AG04449 (cell line): Measurements from ENCODE around the gene BTNL2.
"Not testable (repeated sequence)": the region's sequence is repeated elsewhere in the genome, so short reads cannot be mapped to it uniquely, and the experiment has no call there.

ENCODE experiments used
- CTCF ChIA-PET: fragments of 350-600 bp; formaldehyde crosslinking; extraction: SDS; loops from one replicate; lab custom pipeline; 2021; ENCODE audit warnings: antibody characterized with exemption; lab: Yijun Ruan, JAX
- POLR2A ChIA-PET: fragments of 400-600, 350-600 bp; formaldehyde crosslinking; extraction: SDS; loops from one replicate; lab custom pipeline; 2020; ENCODE audit warnings: antibody characterized with exemption, inconsistent platforms; lab: Yijun Ruan, JAX
- DNase-seq: peaks from one replicate; pipeline ENCODE4 v3.0.0-alpha.2; 2010; ENCODE audit warnings: low read depth, low spot score
- H3K4me3 ChIP-seq: 2 replicates; pipeline ENCODE4 v1.5.1; 2011; ENCODE audit warnings: low read depth, mild to moderate bottlenecking, control low read depth, low read length
- CTCF ChIP-seq: IDR thresholded peaks from one replicate; pipeline ENCODE4 v1.5.1; 2011; ENCODE audit warnings: mild to moderate bottlenecking, moderate library complexity, low read length, control low read depth, inconsistent platforms; ENCODE audit not compliant: insufficient read depth; ENCODE audit errors: missing control alignments

Gene BTNL2

DNA sequence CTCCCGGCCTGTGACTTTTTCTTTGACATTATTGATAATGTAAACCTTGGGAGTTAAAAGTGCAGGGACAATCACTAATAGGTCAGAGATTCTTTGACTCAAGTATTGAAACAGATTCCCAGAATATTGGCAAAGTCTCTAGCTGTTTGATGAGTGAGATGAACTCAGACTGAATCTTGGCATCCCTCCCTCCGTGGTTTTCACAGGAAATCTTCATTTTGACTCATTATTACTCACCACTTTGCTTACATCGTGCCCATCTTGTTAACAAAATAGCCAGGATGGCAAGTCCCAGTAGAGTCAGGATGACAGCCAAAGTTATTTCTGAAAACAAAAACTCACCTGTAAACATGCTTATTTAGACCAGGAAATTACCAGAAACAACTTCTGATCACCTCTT is 37.3 kb downstream of the BTNL2 start:
- DNase-seq: peak; percentile 50
- CTCF ChIA-PET: interaction anchor here (1.5 kb wide), 1 partner anchor 24 kb away, joined by 3 read pairs; no protein-coding TSS in a partner anchor
- H3K4me3 ChIP-seq: no peak overlapping the region
- POLR2A ChIA-PET: no interaction called here
- TF ChIP-seq CTCF: no peak

DNA sequence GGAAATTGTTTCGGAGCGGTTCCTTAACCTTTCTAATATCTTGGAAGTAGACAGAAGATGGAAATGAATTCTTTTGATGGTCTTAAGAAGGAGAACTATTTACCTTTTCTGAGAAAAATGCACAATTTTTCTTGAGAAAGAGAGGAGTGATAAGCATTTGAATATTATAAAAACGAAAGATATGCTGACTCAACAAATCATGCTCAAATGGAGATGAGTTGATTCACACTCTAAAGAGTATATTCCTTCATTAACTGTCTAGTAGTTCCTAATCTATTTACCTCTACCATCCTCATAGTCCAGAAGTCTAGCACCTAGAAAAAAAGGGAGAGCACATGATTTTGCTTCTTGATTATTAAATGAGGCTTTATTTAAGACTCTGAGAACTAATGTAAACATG is 39.3 kb downstream of the BTNL2 start:
- ChIA-PET CTCF (no interaction called here), POLR2A (no interaction called here)
- no peak for TF ChIP-seq CTCF
- DNase-seq: no peak
- no peak overlapping the region for H3K4me3 ChIP-seq

- H3K4me3 ChIP-seq, POLR2A ChIA-PET, DNase-seq, CTCF ChIA-PET: not testable (repeated sequence)
These were observed 47.8 kb downstream of the BTNL2 start for GRCh38 chr6:32359225-32359624.

DNA sequence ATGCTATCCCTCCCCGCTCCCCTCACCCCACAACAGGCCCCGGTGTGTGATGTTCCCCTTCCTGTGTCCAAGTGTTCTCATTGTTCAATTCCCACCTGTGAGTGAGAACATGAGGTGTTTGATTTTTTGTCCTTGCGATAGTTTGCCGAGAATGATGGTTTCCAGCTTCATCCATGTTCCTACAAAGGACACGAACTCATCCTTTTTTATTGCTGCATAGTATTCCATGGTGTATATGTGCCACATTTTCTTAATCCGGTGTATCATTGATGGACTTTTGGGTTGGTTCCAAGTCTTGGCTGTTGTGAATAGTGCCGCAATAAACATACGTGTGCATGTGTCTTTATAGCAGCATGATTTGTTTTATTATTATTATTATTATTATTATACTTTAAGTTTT is 48.4 kb downstream of the BTNL2 start:
- CTCF ChIA-PET, POLR2A ChIA-PET, DNase-seq, H3K4me3 ChIP-seq: not testable (repeated sequence)

DNA sequence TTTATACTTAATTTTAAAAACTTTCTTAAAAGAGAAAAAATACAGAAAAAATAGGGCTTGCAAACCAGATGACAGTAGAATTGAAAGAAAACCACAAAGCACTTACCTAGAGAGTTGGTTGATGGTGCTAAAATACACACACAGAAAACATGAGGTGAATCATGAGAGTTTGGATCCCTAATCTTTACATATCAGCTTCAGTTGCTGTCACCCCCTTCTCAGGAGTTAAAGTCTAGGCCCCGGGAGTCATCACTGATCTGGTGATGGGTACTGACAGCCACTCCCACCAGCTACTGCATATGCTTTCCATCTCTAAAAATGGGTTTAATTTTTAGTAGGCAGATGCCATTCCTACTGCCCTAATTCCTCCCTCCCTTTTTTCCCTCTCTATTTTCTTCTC is 52.0 kb downstream of the BTNL2 start:
- DNase-seq: no peak
- TF ChIP-seq CTCF: no peak
- ChIA-PET POLR2A (no interaction called here), CTCF (no interaction called here)
- H3K4me3 ChIP-seq: no peak overlapping the region

DNA sequence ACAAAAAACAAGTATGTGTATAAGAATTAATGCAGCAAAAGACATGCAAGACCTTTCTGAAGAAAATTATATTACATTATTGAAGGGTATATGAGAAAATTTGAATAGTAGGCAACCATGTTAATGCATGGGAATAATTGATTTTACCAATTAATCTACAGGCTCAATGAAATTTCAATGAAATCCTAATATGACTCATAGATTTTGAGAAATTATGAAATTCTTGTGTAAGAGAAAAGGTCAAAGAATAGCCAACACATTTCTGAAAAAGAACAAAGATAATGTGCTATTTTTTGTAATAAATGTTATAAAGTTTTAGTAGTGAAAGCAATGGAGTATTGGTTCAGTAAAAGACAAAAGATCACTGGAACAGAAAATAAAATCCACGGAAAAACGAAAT is 53.6 kb downstream of the BTNL2 start:
- TF ChIP-seq CTCF: no peak
- H3K4me3 ChIP-seq: no peak overlapping the region
- no peak for DNase-seq
- ChIA-PET POLR2A (no interaction called here), CTCF (no interaction called here)
